ENCODE data around the gene NDUFS1. TPM values are rescaled to one million over a fixed set of nuclear protein-coding genes. Genes with fewer than 3 reads are reported as not detected.
"Not testable (repeated sequence)": the region's sequence is repeated elsewhere in the genome, so short reads cannot be mapped to it uniquely, and the experiment has no call there.

NDUFS1 gene
- total RNA-seq, 6 experiments from 2014 or later: 83.5 to 89.0 (median 84.6) TPM

DNA sequence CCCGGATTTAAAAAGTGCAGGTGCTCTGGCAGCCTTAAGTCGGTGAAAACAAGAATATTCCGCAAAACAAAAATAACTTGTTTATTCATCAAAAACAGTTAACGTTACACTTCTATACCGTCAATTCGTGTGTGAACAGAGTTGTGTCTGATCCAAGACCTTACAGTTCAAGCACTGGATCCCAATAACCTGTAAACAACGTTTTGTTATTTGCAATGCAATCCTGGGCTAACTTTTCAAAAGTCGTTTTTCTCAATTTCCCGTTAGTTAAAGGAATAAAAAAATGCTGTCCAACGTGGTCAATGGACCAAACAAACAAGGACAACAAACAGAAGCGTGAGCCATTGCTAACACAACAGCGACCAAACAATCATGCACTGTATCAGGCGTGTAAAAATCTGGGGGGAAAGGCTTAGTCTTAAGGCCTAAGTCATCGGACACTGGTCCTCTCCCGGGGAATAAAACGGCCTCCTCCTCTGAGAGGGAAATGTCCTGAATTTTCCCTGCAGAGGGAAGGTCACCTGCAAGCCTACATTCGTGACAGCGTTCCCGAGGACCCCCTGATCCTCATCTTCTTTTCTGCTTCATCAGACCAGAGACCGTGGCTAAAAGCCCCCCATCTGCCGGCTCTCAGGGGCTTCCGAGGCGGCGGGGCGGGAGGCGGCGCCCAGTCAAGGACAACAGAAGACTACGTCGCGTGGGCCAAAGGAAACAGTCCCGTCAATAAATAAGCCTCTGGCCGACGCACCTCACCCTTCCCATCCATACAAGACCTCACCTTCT is 490 bp downstream of the NDUFS1 start:
- Mint-ChIP-seq H3K27ac (peak overlapping the region; percentile 96), H3K4me3 (peak overlapping the region; percentile 97), H3K36me3 (ENCODE audit: low read depth) (peaks cover 50% of the 10 kb centered on the region), H3K27me3 (ENCODE audit: insufficient read depth) (peaks cover 3% of the 10 kb centered on the region), H3K9me3 (no peaks in the 10 kb centered on the region), H3K4me1 (ENCODE audit: low read depth) (peaks cover 41% of the 10 kb centered on the region)
- no peak for DNase-seq
- TF ChIP-seq, protein P1, sequence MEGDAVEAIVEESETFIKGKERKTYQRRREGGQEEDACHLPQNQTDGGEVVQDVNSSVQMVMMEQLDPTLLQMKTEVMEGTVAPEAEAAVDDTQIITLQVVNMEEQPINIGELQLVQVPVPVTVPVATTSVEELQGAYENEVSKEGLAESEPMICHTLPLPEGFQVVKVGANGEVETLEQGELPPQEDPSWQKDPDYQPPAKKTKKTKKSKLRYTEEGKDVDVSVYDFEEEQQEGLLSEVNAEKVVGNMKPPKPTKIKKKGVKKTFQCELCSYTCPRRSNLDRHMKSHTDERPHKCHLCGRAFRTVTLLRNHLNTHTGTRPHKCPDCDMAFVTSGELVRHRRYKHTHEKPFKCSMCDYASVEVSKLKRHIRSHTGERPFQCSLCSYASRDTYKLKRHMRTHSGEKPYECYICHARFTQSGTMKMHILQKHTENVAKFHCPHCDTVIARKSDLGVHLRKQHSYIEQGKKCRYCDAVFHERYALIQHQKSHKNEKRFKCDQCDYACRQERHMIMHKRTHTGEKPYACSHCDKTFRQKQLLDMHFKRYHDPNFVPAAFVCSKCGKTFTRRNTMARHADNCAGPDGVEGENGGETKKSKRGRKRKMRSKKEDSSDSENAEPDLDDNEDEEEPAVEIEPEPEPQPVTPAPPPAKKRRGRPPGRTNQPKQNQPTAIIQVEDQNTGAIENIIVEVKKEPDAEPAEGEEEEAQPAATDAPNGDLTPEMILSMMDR (IDR thresholded peaks at IDR 0.05): no peak

DNA sequence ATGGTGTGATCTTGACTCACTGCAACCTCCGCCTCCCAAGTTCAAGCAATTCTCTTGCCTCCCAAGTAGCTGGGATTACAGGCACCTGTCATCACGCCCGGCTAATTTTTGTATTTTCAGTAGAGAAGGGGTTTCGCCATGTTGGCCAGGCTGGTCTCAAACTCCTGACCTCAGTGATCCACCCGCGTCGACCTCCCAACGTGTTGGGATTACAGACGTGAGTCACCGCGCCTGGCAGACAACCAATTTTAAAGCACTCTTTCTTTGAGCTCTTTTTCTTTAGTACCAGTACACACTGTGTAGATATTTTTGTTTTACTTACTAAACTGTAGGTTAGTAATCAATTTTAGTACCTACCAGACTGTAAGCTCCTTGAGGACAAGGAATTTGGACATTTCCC is 2.2 kb downstream of the NDUFS1 start:
- not testable (repeated sequence) for H3K27me3 Mint-ChIP-seq (ENCODE audit: insufficient read depth); H3K27ac Mint-ChIP-seq; H3K4me3 Mint-ChIP-seq; DNase-seq; H3K9me3 Mint-ChIP-seq
- H3K4me1 Mint-ChIP-seq (ENCODE audit: low read depth): peaks cover 24% of the 10 kb centered on the region
- H3K36me3 Mint-ChIP-seq (ENCODE audit: low read depth): peaks cover 33% of the 10 kb centered on the region

DNA sequence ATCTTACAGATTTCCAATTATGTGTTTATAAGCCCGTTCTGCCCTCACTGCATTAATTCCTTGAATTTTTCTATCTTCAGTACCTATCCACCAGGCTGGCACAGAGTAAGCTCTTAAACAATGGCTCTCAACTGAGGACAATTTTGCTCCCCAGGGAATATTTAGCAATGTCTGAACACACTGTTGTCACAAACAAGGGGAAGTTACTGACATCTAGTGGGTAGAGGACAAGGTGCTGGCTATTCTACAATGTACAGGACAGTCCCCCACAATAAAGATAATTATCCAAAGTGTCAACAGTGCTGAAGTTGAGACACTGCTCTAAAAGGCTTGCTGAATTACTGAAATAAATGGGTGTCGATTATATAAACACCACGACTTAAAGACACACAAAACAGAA is 5.0 kb downstream of the NDUFS1 start:
- TF ChIP-seq, protein P1 (IDR thresholded peaks at IDR 0.05): peak; percentile 39
- Mint-ChIP-seq H3K9me3 (no peaks in the 10 kb centered on the region), H3K27me3 (ENCODE audit: insufficient read depth) (no peaks in the 10 kb centered on the region; the same call in 1 of the 2 replicates), H3K4me1 (ENCODE audit: low read depth) (peaks cover 7% of the 10 kb centered on the region), H3K36me3 (ENCODE audit: low read depth) (peaks cover 15% of the 10 kb centered on the region), H3K4me3 (no peak overlapping the region), H3K27ac (no peak overlapping the region)
- no peak for DNase-seq

DNA sequence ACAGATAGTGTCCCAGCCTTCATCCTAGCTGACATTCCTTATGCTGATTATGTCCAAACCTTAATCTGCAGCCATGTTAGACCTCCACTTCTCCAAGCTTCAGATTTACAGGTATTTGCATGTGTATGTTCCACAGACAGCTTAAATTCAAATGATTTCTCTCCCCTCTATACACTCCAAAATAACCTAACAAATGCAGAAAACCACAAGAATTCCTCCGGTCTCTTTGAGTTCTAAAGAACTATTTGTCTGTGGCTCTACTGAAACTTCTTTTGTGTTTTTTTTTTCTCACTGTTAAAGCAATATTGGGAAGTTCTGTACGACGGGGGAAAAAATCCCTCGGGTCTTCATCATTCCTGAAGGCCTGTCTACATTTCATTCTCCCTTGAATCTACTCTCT is 8.6 kb downstream of the NDUFS1 start:
- H3K4me3 Mint-ChIP-seq: no peak overlapping the region
- H3K27ac Mint-ChIP-seq: no peak overlapping the region
- no peaks in the 10 kb centered on the region for H3K4me1 Mint-ChIP-seq (ENCODE audit: low read depth)
- DNase-seq: no peak
- no peaks in the 10 kb centered on the region for H3K9me3 Mint-ChIP-seq
- H3K36me3 Mint-ChIP-seq (ENCODE audit: low read depth): peaks cover 10% of the 10 kb centered on the region
- TF ChIP-seq, protein P1 (IDR thresholded peaks at IDR 0.05): no peak
- no peaks in the 10 kb centered on the region for H3K27me3 Mint-ChIP-seq (ENCODE audit: insufficient read depth)

DNA sequence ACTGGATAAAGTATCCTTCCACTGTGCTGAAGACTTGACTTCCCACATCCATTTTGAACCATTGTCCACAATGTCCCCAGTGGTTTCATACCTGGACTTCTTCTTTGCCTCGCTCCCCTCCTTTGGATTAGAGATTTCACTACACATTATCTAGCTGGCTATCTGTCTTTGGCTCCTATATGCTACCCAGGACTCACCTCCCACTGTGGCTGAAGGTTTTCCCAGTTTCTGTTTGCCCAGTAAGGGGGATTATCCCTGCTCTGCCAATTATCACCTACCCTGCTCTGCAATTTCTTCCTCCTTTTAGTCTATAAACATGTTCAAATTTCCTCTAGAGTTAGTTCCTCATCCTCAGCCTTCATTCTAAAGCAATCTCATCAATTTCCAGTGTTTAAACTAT is 9.1 kb downstream of the NDUFS1 start:
- Mint-ChIP-seq H3K9me3 (no peaks in the 10 kb centered on the region), H3K4me1 (ENCODE audit: low read depth) (no peaks in the 10 kb centered on the region), H3K4me3 (no peak overlapping the region), H3K27me3 (ENCODE audit: insufficient read depth) (no peaks in the 10 kb centered on the region), H3K27ac (no peak overlapping the region), H3K36me3 (ENCODE audit: low read depth) (peaks cover 12% of the 10 kb centered on the region)
- no peak for DNase-seq
- TF ChIP-seq, protein P1 (IDR thresholded peaks at IDR 0.05): no peak

DNA sequence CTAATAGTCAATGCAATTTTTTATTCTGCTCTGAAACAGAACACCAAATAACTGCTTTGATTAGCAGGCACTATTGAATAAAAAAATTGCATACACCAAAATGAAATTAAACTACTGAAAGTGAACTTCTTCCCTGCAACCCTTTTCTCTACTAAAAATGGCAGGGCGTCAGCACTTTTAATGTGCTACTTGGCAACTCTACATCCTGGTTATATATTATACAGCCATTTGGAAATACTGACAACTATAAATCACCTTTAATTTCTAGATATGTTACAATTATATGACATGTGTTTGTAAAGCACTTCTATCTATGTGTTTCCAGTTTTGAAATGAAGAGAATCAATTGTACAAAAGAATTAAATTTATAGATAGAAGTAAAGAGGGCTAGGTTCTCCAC is 9.9 kb downstream of the NDUFS1 start:
- Mint-ChIP-seq H3K27ac (no peak overlapping the region), H3K9me3 (no peaks in the 10 kb centered on the region), H3K4me3 (no peak overlapping the region), H3K36me3 (ENCODE audit: low read depth) (peaks cover 14% of the 10 kb centered on the region), H3K4me1 (ENCODE audit: low read depth) (no peaks in the 10 kb centered on the region), H3K27me3 (ENCODE audit: insufficient read depth) (no peaks in the 10 kb centered on the region)
- DNase-seq: no peak
- TF ChIP-seq, protein P1 (IDR thresholded peaks at IDR 0.05): no peak

Data from HFFc6 (cell line).